HK-2 (cell line): ENCODE data around the gene ZDHHC3.

Experiments
- DNase-seq: peaks from one replicate; pipeline ENCODE4 v3.0.0-alpha.2; 2018; ENCODE audit not compliant: unreplicated experiment

Gene ZDHHC3

GRCh38 chr3:44926921-44927320 lies 49.1 kb downstream of the ZDHHC3 start:
- DNase-seq, result no peak

GRCh38 chr3:44926172-44926571 lies 49.8 kb downstream of the ZDHHC3 start:
- no peak for DNase-seq

GRCh38 chr3:44924457-44925084 lies 51.4 kb downstream of the ZDHHC3 start:
- no peak for DNase-seq

GRCh38 chr3:44923632-44924456 lies 52.1 kb downstream of the ZDHHC3 start:
- DNase-seq, result no peak

- DNase-seq, result no peak
Observed at GRCh38 chr3:44920081-44920480, 55.9 kb downstream of the ZDHHC3 start.

- DNase-seq, result no peak
Observed at GRCh38 chr3:44918581-44918980, 57.4 kb downstream of the ZDHHC3 start.

GRCh38 chr3:44918087-44918486 lies 57.9 kb downstream of the ZDHHC3 start:
- no peak for DNase-seq

- no peak for DNase-seq
Observed at GRCh38 chr3:44915702-44916438, 60.1 kb downstream of the ZDHHC3 start.

GRCh38 chr3:44914936-44915335 lies 61.0 kb downstream of the ZDHHC3 start:
- DNase-seq, result no peak

GRCh38 chr3:44913868-44914468 lies 62.0 kb downstream of the ZDHHC3 start:
- DNase-seq, result peak; percentile 54

- no peak for DNase-seq
Observed at GRCh38 chr3:44910693-44911092, 65.3 kb downstream of the ZDHHC3 start.

GRCh38 chr3:44909063-44909462 lies 66.9 kb downstream of the ZDHHC3 start:
- DNase-seq, result no peak

- no peak for DNase-seq
Observed at GRCh38 chr3:44907612-44908011, 68.4 kb downstream of the ZDHHC3 start.

- no peak for DNase-seq
Observed at GRCh38 chr3:44906997-44907396, 69.0 kb downstream of the ZDHHC3 start.

- DNase-seq, result no peak
Observed at GRCh38 chr3:44905446-44906157, 70.4 kb downstream of the ZDHHC3 start.

GRCh38 chr3:44903751-44904150 lies 72.2 kb downstream of the ZDHHC3 start:
- no peak for DNase-seq

GRCh38 chr3:44903314-44903713 lies 72.7 kb downstream of the ZDHHC3 start:
- DNase-seq, result no peak

- no peak for DNase-seq
Observed at GRCh38 chr3:44902628-44903027, 73.3 kb downstream of the ZDHHC3 start.

GRCh38 chr3:44899683-44900367 lies 76.1 kb downstream of the ZDHHC3 start:
- DNase-seq, result no peak

- no peak for DNase-seq
Observed at GRCh38 chr3:44896440-44896839, 79.5 kb downstream of the ZDHHC3 start.

GRCh38 chr3:44894485-44894884 lies 81.5 kb downstream of the ZDHHC3 start:
- DNase-seq, result no peak
